Esophagus muscularis mucosa (tissue), 3 donors: Measurements from ENCODE around the gene CSTF1.

Experiments
- CTCF ChIP-seq, 3 experiments: fragments of 200-600 bp in 2 of 3; fragments of 450-650 bp in 1 of 3; sonication (generic) in 2 of 3; IDR thresholded peaks; one replicate each; pipeline ENCODE4 v1.5.1; 2017 to 2019; ENCODE audit warnings: antibody characterized with exemption in 3 of 3, mild to moderate bottlenecking in 2 of 3, moderate library complexity in 1 of 3
- POLR2A ChIP-seq: fragments of 450-650 bp; IDR thresholded peaks from one replicate; pipeline ENCODE4 v1.6.1; 2017; ENCODE audit warnings: antibody characterized with exemption, moderate library complexity, mild to moderate bottlenecking, low read depth

GRCh38 chr20:56430461-56430860 lies 38.0 kb downstream of the CSTF1 start:
- no peak for TF ChIP-seq CTCF (IDR thresholded peaks at IDR 0.05)
- TF ChIP-seq POLR2A: no peak
